Uterus (tissue), 4 donors: ENCODE measurements around the gene ASB14. TPM values are rescaled to one million over a fixed set of nuclear protein-coding genes. Genes with fewer than 3 reads are reported as not detected.

Experiments used
- DNase-seq, 2 donors: peaks; one replicate each; pipeline ENCODE4 v3.0.0-alpha.2; 2019 to 2020
- H3K27ac ChIP-seq, 2 donors: fragments of 200-600 bp; sonication (generic); 1 replicate in 1 of 2; 2 replicates in 1 of 2; pipeline ENCODE4 v1.5.1; 2016 to 2018
- H3K27me3 ChIP-seq, 2 donors: fragments of 200-600 bp; sonication (generic); one replicate each; pipeline ENCODE4 v1.5.1; 2018 to 2019; ENCODE audit warnings: control low read depth in 1 of 2
- H3K36me3 ChIP-seq, 2 donors: fragments of 200-600 bp; sonication (generic); one replicate each; pipeline ENCODE4 v1.5.1; 2019; ENCODE audit warnings: control low read depth in 1 of 2
- H3K4me1 ChIP-seq, 2 donors: fragments of 200-600 bp; sonication (generic); one replicate each; pipeline ENCODE4 v1.5.1; 2018 to 2019; ENCODE audit warnings: control low read depth in 1 of 2
- H3K4me3 ChIP-seq, 2 donors: fragments of 200-600 bp; sonication (generic); 1 replicate in 1 of 2; 2 replicates in 1 of 2; pipeline ENCODE4 v1.5.1; 2018 to 2019; ENCODE audit warnings: mild to moderate bottlenecking in 1 of 2
- H3K9me3 ChIP-seq, 2 donors: fragments of 200-600 bp; sonication (generic); one replicate each; pipeline ENCODE4 v1.5.1; 2019; ENCODE audit warnings: control low read depth in 1 of 2
- POLR2A ChIP-seq, 2 donors: fragments of 450-650 bp; IDR thresholded peaks; one replicate each; pipeline ENCODE4 v1.6.1; 2016; ENCODE audit warnings: antibody characterized with exemption in 2 of 2, mild to moderate bottlenecking in 1 of 2, moderate library complexity in 1 of 2
- intact Hi-C: fragments of 100-400 bp; cut with DNase I; formaldehyde crosslinking; loops from one replicate; pipeline ENCODE4 v1.15.1; 2023; ENCODE audit warnings: low total_unique reads
- total RNA-seq, 4 donors: library from RNA; depleted of rRNA in 3 of 4; stranded (reverse); fragments of >200 nt in 3 of 4; gene quantifications; one replicate each; pipeline versions ENCODE4 v1.1.0 to v1.2.4, GENCODE V29; 2014 to 2023
- TF ChIP-seq, protein P1 (sequence below), 4 experiments: fragments of 200-600 bp in 2 of 4; fragments of 450-650 bp in 2 of 4; sonication (generic) in 2 of 4; IDR thresholded peaks; one replicate each; pipeline ENCODE4 v1.5.1; 2016 to 2019; ENCODE audit warnings: antibody characterized with exemption in 4 of 4, mild to moderate bottlenecking in 2 of 4, moderate library complexity in 1 of 4
- donor health status: DM: yes; HTN: yes; CAD: no.

Gene ASB14
- total RNA-seq, 4 donors from 2014 or later: 0.28 TPM; not detected in 3

DNA sequence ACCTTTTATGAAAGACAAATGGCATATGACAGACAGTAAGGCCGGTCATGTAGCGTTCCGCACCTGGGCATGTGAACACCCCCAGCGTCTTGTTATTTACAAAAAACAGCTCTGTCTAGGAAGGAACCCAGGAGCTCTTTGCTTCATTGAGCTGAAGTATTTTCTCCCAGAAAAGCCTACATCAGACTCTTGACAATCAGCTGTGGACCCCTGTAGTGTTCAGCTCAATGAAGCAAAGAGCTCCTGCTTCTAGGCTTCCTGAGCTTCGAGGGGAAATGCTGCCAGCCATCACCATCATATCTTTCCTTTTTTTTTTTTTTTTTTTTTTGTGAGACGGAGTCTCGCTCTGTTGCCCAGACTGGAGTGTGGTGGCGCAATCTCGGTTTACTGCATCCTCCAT lies 4.1 kb downstream of the ASB14 start:
- intact Hi-C loops: no loop called here
- H3K4me1 ChIP-seq: no peaks in the 10 kb centered on the region
- no peak for DNase-seq
- H3K27me3 ChIP-seq: no peaks in the 10 kb centered on the region
- H3K27ac ChIP-seq: no peak overlapping the region
- TF ChIP-seq POLR2A (IDR thresholded peaks at IDR 0.05): no peak
- TF ChIP-seq, protein P1, sequence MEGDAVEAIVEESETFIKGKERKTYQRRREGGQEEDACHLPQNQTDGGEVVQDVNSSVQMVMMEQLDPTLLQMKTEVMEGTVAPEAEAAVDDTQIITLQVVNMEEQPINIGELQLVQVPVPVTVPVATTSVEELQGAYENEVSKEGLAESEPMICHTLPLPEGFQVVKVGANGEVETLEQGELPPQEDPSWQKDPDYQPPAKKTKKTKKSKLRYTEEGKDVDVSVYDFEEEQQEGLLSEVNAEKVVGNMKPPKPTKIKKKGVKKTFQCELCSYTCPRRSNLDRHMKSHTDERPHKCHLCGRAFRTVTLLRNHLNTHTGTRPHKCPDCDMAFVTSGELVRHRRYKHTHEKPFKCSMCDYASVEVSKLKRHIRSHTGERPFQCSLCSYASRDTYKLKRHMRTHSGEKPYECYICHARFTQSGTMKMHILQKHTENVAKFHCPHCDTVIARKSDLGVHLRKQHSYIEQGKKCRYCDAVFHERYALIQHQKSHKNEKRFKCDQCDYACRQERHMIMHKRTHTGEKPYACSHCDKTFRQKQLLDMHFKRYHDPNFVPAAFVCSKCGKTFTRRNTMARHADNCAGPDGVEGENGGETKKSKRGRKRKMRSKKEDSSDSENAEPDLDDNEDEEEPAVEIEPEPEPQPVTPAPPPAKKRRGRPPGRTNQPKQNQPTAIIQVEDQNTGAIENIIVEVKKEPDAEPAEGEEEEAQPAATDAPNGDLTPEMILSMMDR (IDR thresholded peaks at IDR 0.05): no peak
- H3K4me3 ChIP-seq: no peak overlapping the region
- no peaks in the 10 kb centered on the region for H3K9me3 ChIP-seq
- H3K36me3 ChIP-seq: no peaks in the 10 kb centered on the region

DNA sequence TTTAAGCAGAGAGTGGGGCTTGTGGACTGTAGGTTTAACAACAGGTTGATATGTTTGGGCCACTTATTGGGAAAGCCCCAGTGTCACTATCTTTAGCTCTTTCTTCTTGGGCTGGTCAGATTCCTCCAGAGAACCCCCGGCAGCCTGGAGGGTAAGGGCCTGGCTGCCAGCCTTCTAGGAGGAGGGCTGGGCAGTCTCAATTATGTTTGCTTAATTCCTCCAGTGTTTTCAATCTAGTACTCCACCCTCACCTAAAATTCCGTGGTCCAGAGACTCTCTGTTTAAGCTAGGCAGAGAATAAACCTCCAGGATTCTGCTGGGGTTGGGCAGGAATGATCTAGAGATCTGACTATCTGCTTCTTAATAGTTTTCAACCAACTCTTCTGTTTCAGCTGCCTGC lies 5.3 kb downstream of the ASB14 start:
- no peaks in the 10 kb centered on the region for H3K9me3 ChIP-seq
- DNase-seq: no peak
- no peak overlapping the region for H3K4me3 ChIP-seq
- intact Hi-C loops: no loop called here
- no peak overlapping the region for H3K27ac ChIP-seq
- TF ChIP-seq POLR2A (IDR thresholded peaks at IDR 0.05): no peak
- TF ChIP-seq, protein P1 (IDR thresholded peaks at IDR 0.05): no peak
- H3K36me3 ChIP-seq: no peaks in the 10 kb centered on the region
- H3K27me3 ChIP-seq: no peaks in the 10 kb centered on the region
- no peaks in the 10 kb centered on the region for H3K4me1 ChIP-seq

DNA sequence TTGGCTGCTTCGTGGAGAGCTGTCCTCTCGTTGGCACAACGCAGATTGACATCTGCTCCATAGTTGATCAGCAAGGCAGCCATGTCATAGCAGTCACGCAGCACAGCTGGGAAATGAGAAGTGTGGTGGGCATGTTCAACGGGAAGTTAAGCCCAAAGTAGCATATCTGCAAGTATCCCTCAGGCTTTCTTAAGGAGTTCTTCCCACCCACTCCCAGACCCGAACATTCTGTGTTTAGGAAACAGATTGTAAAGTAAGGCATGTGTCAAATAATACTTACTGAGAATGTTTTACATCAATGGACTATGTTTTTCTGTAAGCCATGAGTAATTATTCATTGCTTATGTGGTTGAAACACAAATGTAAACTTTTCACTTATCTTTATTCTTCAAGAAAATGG lies 9.2 kb downstream of the ASB14 start:
- Histone ChIP-seq H3K36me3 (no peaks in the 10 kb centered on the region), H3K4me1 (no peaks in the 10 kb centered on the region), H3K9me3 (no peaks in the 10 kb centered on the region), H3K4me3 (no peak overlapping the region), H3K27me3 (no peaks in the 10 kb centered on the region), H3K27ac (no peak overlapping the region)
- TF ChIP-seq POLR2A (IDR thresholded peaks at IDR 0.05): no peak
- TF ChIP-seq, protein P1 (IDR thresholded peaks at IDR 0.05): no peak
- intact Hi-C loops: no loop called here
- no peak for DNase-seq

DNA sequence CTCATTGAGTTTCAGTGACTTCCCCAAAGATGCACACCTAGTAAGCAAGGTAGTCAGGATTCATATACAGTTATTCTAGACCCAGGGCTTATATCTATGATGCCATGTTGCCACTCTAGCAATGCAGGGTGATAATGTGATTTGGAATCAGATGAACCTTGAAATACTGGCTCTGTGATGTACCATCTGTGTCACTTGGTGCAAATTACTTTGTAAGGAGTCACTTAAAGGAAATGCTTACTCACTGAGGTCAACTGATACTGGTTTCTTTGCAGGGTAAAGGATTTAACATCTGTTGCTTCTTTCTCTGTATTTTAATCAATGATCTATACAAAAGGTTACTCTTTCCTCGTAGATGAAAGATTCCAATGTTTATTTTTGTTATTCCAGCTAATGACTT lies 10.8 kb downstream of the ASB14 start:
- intact Hi-C loops: no loop called here
- Histone ChIP-seq H3K9me3 (no peaks in the 10 kb centered on the region), H3K27me3 (no peaks in the 10 kb centered on the region), H3K36me3 (no peaks in the 10 kb centered on the region), H3K4me1 (no peaks in the 10 kb centered on the region), H3K4me3 (no peak overlapping the region), H3K27ac (no peak overlapping the region)
- TF ChIP-seq, protein P1 (IDR thresholded peaks at IDR 0.05): no peak
- no peak for TF ChIP-seq POLR2A (IDR thresholded peaks at IDR 0.05)
- no peak for DNase-seq

DNA sequence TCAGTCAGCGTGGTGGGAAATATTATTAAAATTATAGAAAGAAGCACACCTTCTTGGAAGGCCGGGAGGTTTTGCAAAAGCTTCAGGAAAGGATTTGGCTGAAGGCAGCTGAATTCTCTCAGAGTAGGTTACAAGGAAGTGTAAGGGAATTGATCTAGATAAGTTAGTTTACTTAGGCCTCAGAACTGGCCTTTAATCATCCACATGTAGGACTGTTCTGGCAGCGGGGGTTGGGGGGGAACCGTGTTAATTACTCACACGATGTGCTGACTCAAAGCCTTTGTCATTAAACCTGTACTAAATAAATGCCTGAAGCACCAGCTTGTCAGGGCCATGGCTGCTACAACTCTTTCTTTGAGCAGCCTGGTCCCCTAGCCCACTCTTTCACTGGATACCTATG lies 12.8 kb downstream of the ASB14 start:
- intact Hi-C loops: no loop called here
- H3K36me3 ChIP-seq: no peaks in the 10 kb centered on the region
- TF ChIP-seq, protein P1 (IDR thresholded peaks at IDR 0.05): no peak
- TF ChIP-seq POLR2A (IDR thresholded peaks at IDR 0.05): no peak
- H3K9me3 ChIP-seq: no peaks in the 10 kb centered on the region
- H3K4me1 ChIP-seq: no peaks in the 10 kb centered on the region
- no peak overlapping the region for H3K27ac ChIP-seq
- no peak for DNase-seq
- no peak overlapping the region for H3K4me3 ChIP-seq
- no peaks in the 10 kb centered on the region for H3K27me3 ChIP-seq
